Thyroid gland (tissue), 4 donors: ENCODE data around the gene HTRA3. TPM values are rescaled to one million over a fixed set of nuclear protein-coding genes. Genes with fewer than 3 reads are reported as not detected.

Source experiments
- DNase-seq, 2 donors: peaks; one replicate each; pipeline ENCODE4 v3.0.0-alpha.2; 2019
- H3K27ac ChIP-seq, 3 donors: fragments of 200-600 bp; sonication (generic); 1 replicate in 2 of 3; 2 replicates in 1 of 3; pipeline ENCODE4 v1.5.1; 2016 to 2019; ENCODE audit warnings: mild to moderate bottlenecking in 1 of 3, moderate library complexity in 1 of 3
- H3K27me3 ChIP-seq: fragments of 200-600 bp; sonication (generic); one replicate; pipeline ENCODE4 v1.5.1; 2019
- H3K36me3 ChIP-seq, 2 donors: fragments of 200-600 bp; sonication (generic); one replicate each; pipeline ENCODE4 v1.5.1; 2016 to 2019
- H3K4me1 ChIP-seq, 2 donors: fragments of 200-600 bp; sonication (generic); one replicate each; pipeline ENCODE4 v1.5.1; 2017 to 2019
- H3K4me3 ChIP-seq, 3 donors: fragments of 200-600 bp; sonication (generic); replicated peaks in 1 of 3; 1 replicate in 2 of 3; 2 replicates in 1 of 3; pipeline ENCODE4 v1.5.1; 2016; ENCODE audit warnings: mild to moderate bottlenecking in 1 of 3
- H3K9me3 ChIP-seq: fragments of 200-600 bp; sonication (generic); one replicate; pipeline ENCODE4 v1.5.1; 2017
- POLR2A ChIP-seq, 2 donors: fragments of 450-650 bp; IDR thresholded peaks; one replicate each; pipeline ENCODE4 v1.6.1; 2017; ENCODE audit warnings: antibody characterized with exemption in 2 of 2, mild to moderate bottlenecking in 2 of 2, moderate library complexity in 1 of 2
- WGBS, 2 donors: methylation state at CpG; one replicate each; pipeline ENCODE4 v1.1.5; 2017; 5-methylcytosine and 5-hydroxymethylcytosine counted together
- intact Hi-C: fragments of 100-400 bp; cut with DNase I; formaldehyde crosslinking; loops from one replicate; pipeline ENCODE4 v1.15.1; 2023
- total RNA-seq, 4 donors: library from RNA; depleted of rRNA; stranded (reverse); fragments of >200 nt; gene quantifications; one replicate each; pipeline ENCODE4 v1.2.3, GENCODE V29; 2016
- TF ChIP-seq, protein P1 (sequence below), 6 experiments: fragments of 200-600 bp in 3 of 6; fragments of 450-650 bp in 3 of 6; sonication (generic) in 3 of 6; IDR thresholded peaks; one replicate each; pipeline ENCODE4 v1.5.1; 2016 to 2019; ENCODE audit warnings: antibody characterized with exemption in 6 of 6, mild to moderate bottlenecking in 2 of 6, inconsistent platforms in 1 of 6, moderate library complexity in 1 of 6

HTRA3 gene
- total RNA-seq, 4 donors from 2014 or later: 6.9 to 38.3 (median 14.0) TPM

DNA sequence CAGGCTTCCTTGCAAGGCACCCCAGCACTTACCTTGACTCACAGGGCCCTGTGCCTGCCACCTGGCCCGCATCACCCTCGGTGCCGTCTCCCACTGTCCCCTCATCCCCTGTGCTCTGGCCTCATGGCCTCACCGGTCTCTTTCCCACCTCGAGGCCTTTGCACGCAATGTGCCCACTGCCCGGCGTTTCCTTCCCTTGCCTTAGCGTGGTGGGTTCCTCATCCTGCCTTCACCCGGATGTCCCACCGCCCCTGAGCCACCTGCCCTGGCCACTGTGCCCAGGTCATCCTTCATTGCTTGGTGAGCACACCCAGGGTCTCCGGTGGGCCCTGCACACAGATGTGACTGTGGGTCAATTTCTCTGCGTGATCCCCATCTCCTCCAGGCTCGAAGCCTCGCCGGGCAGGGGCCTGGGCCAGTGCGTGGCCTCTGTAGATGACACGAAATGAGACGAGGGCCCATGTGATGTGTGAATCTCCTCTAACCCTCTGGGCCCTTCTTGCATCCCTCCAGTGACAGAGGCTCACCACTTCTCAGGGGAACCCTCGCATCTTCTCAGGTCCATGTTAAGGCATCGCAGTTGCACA, 4.6 kb downstream of the HTRA3 start:
- Histone ChIP-seq H3K27ac (peak overlapping the region in 1 of 3 donors; percentile 43), H3K4me1 (peaks cover 18 to 62% of the 10 kb centered on the region in 2 donors), H3K27me3 (no peaks in the 10 kb centered on the region), H3K36me3 (no peaks in the 10 kb centered on the region), H3K4me3 (no peak overlapping the region), H3K9me3 (no peaks in the 10 kb centered on the region)
- intact Hi-C loops: no loop called here
- 95 to 96% methylated on average over 21 of the region's 21 CpGs for WGBS, 2 donors
- no peak for TF ChIP-seq POLR2A (IDR thresholded peaks at IDR 0.05)
- TF ChIP-seq, protein P1, sequence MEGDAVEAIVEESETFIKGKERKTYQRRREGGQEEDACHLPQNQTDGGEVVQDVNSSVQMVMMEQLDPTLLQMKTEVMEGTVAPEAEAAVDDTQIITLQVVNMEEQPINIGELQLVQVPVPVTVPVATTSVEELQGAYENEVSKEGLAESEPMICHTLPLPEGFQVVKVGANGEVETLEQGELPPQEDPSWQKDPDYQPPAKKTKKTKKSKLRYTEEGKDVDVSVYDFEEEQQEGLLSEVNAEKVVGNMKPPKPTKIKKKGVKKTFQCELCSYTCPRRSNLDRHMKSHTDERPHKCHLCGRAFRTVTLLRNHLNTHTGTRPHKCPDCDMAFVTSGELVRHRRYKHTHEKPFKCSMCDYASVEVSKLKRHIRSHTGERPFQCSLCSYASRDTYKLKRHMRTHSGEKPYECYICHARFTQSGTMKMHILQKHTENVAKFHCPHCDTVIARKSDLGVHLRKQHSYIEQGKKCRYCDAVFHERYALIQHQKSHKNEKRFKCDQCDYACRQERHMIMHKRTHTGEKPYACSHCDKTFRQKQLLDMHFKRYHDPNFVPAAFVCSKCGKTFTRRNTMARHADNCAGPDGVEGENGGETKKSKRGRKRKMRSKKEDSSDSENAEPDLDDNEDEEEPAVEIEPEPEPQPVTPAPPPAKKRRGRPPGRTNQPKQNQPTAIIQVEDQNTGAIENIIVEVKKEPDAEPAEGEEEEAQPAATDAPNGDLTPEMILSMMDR (IDR thresholded peaks at IDR 0.05): no peak
- no peak for DNase-seq

DNA sequence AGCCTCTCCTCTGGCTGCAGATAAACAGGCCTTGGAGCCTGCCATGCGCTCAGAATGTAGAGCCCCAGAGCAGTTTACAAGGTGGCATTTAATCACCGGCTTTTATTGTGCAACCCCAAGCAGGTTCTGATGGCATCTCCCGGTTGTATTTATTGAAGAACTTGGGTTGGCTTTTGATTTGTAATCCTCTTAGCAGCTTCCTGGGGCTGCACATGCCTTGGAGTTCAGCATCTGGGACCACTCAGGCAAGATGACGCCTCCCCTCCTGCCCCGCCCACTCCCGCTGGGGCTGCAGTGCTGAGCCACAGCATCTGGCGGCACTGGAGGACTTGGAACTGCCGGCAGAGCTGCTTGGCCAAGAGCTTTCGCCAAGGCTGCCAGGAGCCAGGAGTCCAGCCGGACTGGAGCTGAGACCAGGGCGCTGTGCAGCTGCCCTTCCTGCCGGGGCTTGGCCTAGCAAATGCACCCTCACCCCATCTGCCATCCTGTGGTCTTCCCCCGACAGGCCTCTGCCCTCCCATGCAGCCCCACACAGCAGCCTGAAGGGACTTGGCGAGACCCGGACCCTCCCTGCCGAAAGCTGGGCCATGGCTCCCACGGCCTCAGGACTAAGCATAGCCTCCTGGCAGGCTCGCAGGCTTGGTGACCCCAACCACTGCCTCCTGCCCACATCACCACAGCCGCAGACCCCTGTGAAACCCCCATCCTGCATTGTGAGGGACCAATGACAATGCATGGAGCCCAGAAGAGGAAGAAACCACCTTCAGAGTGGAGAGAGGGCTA, 5.4 kb downstream of the HTRA3 start:
- 57 to 72% methylated on average over 9 to 14 of the region's 19 CpGs for WGBS, 2 donors
- Histone ChIP-seq H3K27ac (peak overlapping the region in 1 of 3 donors; percentile 43), H3K4me1 (peaks cover 18 to 61% of the 10 kb centered on the region in 2 donors), H3K36me3 (no peaks in the 10 kb centered on the region), H3K4me3 (no peak overlapping the region), H3K9me3 (no peaks in the 10 kb centered on the region), H3K27me3 (no peaks in the 10 kb centered on the region)
- peak; percentile 75 to 78 for DNase-seq
- TF ChIP-seq POLR2A (IDR thresholded peaks at IDR 0.05): no peak
- TF ChIP-seq, protein P1 (IDR thresholded peaks at IDR 0.05): peak in 4 of 6 experiments; percentile 14 to 54 (median 44)
- intact Hi-C loops: no loop called here

DNA sequence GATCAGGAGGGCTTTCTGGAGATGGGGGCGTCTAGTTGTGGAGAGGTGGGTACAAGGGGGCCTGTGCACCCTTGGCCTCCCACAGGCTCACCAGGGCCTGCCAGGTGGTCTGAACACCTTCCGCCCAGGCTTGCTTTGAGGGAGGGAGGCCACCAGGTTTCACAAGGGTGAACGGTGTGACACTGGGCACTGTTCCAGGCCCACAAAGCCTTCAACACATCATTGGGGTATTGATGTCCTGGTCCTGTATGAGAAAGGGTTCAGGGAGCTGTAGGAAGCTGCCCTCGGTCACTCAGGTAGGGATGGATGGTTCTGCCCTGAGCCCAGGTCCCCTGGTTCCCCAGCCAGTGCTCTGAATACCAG, 6.0 kb downstream of the HTRA3 start:
- intact Hi-C loops: no loop called here
- H3K4me1 ChIP-seq: peaks cover 14 to 55% of the 10 kb centered on the region in 2 donors

DNA sequence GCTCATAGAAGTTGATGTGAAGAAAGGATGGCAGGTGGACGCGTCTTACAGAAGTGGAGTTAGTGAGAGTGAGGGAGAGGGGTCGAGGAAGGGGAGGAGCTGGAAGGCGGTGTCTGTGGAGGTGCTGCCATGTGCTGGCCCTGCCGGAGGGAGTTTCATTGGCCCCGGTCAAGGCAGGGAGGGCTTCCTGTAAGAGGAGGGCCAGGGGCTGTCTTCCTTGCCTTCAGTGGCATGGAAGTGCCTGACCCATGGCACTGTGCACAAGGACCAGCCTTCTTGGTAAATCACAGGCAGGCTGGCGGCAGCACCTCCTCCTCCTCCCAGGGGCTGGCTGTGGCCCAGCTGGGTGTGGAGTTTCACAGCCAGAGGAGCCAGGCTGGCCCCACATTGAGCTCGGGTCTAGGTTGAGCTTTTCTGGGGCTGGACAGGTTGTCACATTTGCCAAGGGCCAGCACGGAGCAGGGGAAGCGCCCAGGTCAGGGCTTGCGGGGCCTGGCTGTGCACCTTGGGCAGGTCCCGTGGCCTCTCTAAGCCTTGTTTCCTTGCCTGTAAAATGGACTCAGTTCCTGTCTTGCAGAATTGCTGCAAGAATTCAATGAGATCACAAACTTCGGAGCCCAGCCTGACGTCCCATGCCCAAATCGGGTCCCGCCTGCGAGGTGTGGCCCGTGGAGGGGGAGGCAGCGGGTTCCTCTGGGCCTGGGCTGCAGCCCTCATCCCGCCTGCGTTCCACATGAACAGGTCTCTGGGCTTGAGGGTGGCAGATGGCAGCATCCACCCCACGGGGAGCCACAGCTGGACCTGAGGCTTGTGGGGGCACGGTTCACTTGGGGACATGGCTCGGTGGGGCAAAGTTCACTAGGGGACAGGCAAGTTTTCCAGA, 7.0 kb downstream of the HTRA3 start:
- TF ChIP-seq, protein P1 (IDR thresholded peaks at IDR 0.05): no peak
- TF ChIP-seq POLR2A (IDR thresholded peaks at IDR 0.05): no peak
- intact Hi-C loops: no loop called here
- WGBS, 2 donors: 46 to 64% methylated on average over 18 to 24 of the region's 24 CpGs
- H3K4me1 ChIP-seq: peaks cover 14 to 45% of the 10 kb centered on the region in 2 donors
- no peaks in the 10 kb centered on the region for H3K27me3 ChIP-seq
- peak overlapping the region in 2 of 3 donors; percentile 30 to 44 for H3K27ac ChIP-seq
- no peaks in the 10 kb centered on the region for H3K36me3 ChIP-seq
- no peak overlapping the region for H3K4me3 ChIP-seq
- peak; percentile 87 to 90 for DNase-seq
- H3K9me3 ChIP-seq: no peaks in the 10 kb centered on the region

More for the DNA sequence above, 6.0 kb downstream of the HTRA3 start:
- Histone ChIP-seq H3K27ac (no peak overlapping the region), H3K4me3 (no peak overlapping the region), H3K9me3 (no peaks in the 10 kb centered on the region), H3K36me3 (no peaks in the 10 kb centered on the region), H3K27me3 (no peaks in the 10 kb centered on the region)
- no peak for DNase-seq
- 79 to 90% methylated on average over 2 to 3 of the region's 4 CpGs for WGBS, 2 donors
- TF ChIP-seq, protein P1 (IDR thresholded peaks at IDR 0.05): no peak
- TF ChIP-seq POLR2A (IDR thresholded peaks at IDR 0.05): no peak
